Keratinocyte (primary cell): Measurements from ENCODE around the gene SPACA7. TPM values are rescaled to one million over a fixed set of nuclear protein-coding genes. Genes with fewer than 3 reads are reported as not detected.

Source experiments
- DNase-seq: peaks from one replicate; pipeline ENCODE4 v3.0.0-alpha.2; 2011; ENCODE audit warnings: low read depth, missing footprints, low spot score
- FAIRE-seq: peaks from 2 replicates; lab custom pipeline; 2011; peaks lifted over from hg19 to GRCh38; lab: Jason Lieb, UNC
- H2AFZ ChIP-seq: 2 replicates; pipeline ENCODE4 v1.6.0; 2012; ENCODE audit warnings: low read length, control low read depth, inconsistent platforms; ENCODE audit not compliant: control insufficient read depth
- H3K27ac ChIP-seq: 2 replicates; pipeline ENCODE4 v1.5.1; 2011; ENCODE audit warnings: low read length; ENCODE audit not compliant: control insufficient read depth, insufficient read depth
- H3K27me3 ChIP-seq: 3 replicates; pipeline ENCODE4 v1.6.0; 2011; ENCODE audit warnings: low read length; ENCODE audit not compliant: control insufficient read depth, insufficient read depth; ENCODE audit errors: extremely low read depth
- H3K36me3 ChIP-seq, 2 experiments: 2 replicates in 1 of 2; 3 replicates in 1 of 2; pipeline ENCODE4 v1.5.1; 2011; ENCODE audit warnings: low read length in 2 of 2, mild to moderate bottlenecking in 1 of 2; ENCODE audit not compliant: control insufficient read depth in 2 of 2, insufficient read depth in 2 of 2; ENCODE audit errors: extremely low read depth in 1 of 2
- H3K4me1 ChIP-seq: 3 replicates; pipeline ENCODE4 v1.5.1; 2011; ENCODE audit warnings: low read length; ENCODE audit not compliant: control insufficient read depth, insufficient read depth; ENCODE audit errors: extremely low read depth
- H3K4me2 ChIP-seq: 3 replicates; pipeline ENCODE4 v1.6.0; 2011; ENCODE audit warnings: low read depth, low read length; ENCODE audit not compliant: control insufficient read depth, insufficient read depth; ENCODE audit errors: extremely low read depth
- H3K4me3 ChIP-seq, 3 experiments: fragments of 200-600 bp in 1 of 3; sonication (generic) in 1 of 3; 2 replicates in 2 of 3; 3 replicates in 1 of 3; pipeline ENCODE4 v1.5.1; 2011 to 2016; ENCODE audit warnings: low read length in 3 of 3, mild to moderate bottlenecking in 3 of 3, control low read depth in 2 of 3, inconsistent platforms in 1 of 3, low read depth in 1 of 3, mixed read lengths in 1 of 3, mixed run types in 1 of 3, moderate library complexity in 1 of 3; ENCODE audit not compliant: control insufficient read depth in 2 of 3, insufficient read depth in 2 of 3; ENCODE audit errors: extremely low read depth in 1 of 3
- H3K79me2 ChIP-seq: 2 replicates; pipeline ENCODE4 v1.6.0; 2012; ENCODE audit warnings: low read length; ENCODE audit not compliant: control insufficient read depth, insufficient read depth
- H3K9ac ChIP-seq: 3 replicates; pipeline ENCODE4 v1.6.0; 2011; ENCODE audit warnings: low read length; ENCODE audit not compliant: control insufficient read depth, insufficient read depth; ENCODE audit errors: extremely low read depth
- H3K9me1 ChIP-seq: 3 replicates; pipeline ENCODE4 v1.6.0; 2011; ENCODE audit warnings: low read length; ENCODE audit not compliant: control insufficient read depth, insufficient read depth; ENCODE audit errors: extremely low read depth
- H3K9me3 ChIP-seq: 2 replicates; pipeline ENCODE4 v1.5.1; 2012; ENCODE audit warnings: low read depth, low read length; ENCODE audit not compliant: control insufficient read depth
- H4K20me1 ChIP-seq: 3 replicates; pipeline ENCODE4 v1.6.0; 2011; ENCODE audit warnings: low read length; ENCODE audit not compliant: control insufficient read depth, insufficient read depth; ENCODE audit errors: extremely low read depth
- CTCF ChIP-seq, 3 experiments: IDR thresholded peaks in 1 of 3; conservative IDR thresholded peaks in 1 of 3; optimal IDR thresholded peaks in 1 of 3; 2 replicates in 2 of 3; 3 replicates in 1 of 3; pipeline versions ENCODE3 to v1.5.1; 2011; ENCODE audit warnings: low read length in 3 of 3, mild to moderate bottlenecking in 3 of 3, moderate library complexity in 2 of 3, control low read depth in 1 of 3, inconsistent platforms in 1 of 3; ENCODE audit not compliant: insufficient read depth in 2 of 3; ENCODE audit errors: extremely low read depth in 1 of 3
- EZH2 ChIP-seq: IDR thresholded peaks from one replicate; pipeline ENCODE4 v1.6.1; 2012; ENCODE audit warnings: inconsistent platforms, mild to moderate bottlenecking, low read length, moderate library complexity
- dilution Hi-C: fragments of 300-500 bp; cut with MboI; formaldehyde crosslinking; loops from one replicate; pipeline ENCODE4 v1.7.0; 2020; ENCODE audit warnings: low sequenced_read_pairs; ENCODE audit not compliant: extremely low pct_ligation_motif_present
- polyA plus RNA-seq, 5 experiments: library from polyadenylated mRNA; depleted of rRNA in 3 of 5; stranded (reverse) in 3 of 5; stranded (forward) in 1 of 5; unstranded in 1 of 5; fragments of >200 nt; gene quantifications; 1 replicate in 1 of 5; 2 replicates in 3 of 5; 3 replicates in 1 of 5; pipeline versions ENCODE4 v1.2.1 to v1.2.3, GENCODE V29; 2011 to 2012; ENCODE audit warnings: missing spikeins in 2 of 5, low read depth in 1 of 5, low replicate concordance in 1 of 5

SPACA7 gene
- polyA plus RNA-seq, 1 donor (not counting 4 experiments of a cell fraction or from before 2014, with no cell fraction given): not detected

GRCh38 chr13:112438094-112438493 is 61.9 kb downstream of the SPACA7 start:
- dilution Hi-C loops: no loop called here
- no peak for TF ChIP-seq CTCF (optimal IDR thresholded peaks at IDR 0.05 in 1 of 3, IDR thresholded peaks at IDR 0.05 in 1 of 3, conservative IDR thresholded peaks at IDR 0.05 in 1 of 3; ENCODE audit: extremely low read depth in 1 of 3, insufficient read depth in 2 of 3, low read length in 3 of 3)
- no peak for TF ChIP-seq EZH2
- no peak overlapping the region for H3K9ac ChIP-seq
- H3K4me3 ChIP-seq: no peak overlapping the region
- H4K20me1 ChIP-seq: no peaks in the 10 kb centered on the region
- DNase-seq (no peak), FAIRE-seq (no peak)
- no peaks in the 10 kb centered on the region for H3K4me1 ChIP-seq
- H2AFZ ChIP-seq: no peak overlapping the region
- H3K36me3 ChIP-seq: no peaks in the 10 kb centered on the region
- no peaks in the 10 kb centered on the region for H3K9me1 ChIP-seq
- peaks cover 7% of the 10 kb centered on the region for H3K27me3 ChIP-seq
- no peaks in the 10 kb centered on the region for H3K79me2 ChIP-seq
- no peak overlapping the region for H3K27ac ChIP-seq
- no peaks in the 10 kb centered on the region for H3K9me3 ChIP-seq
- no peak overlapping the region for H3K4me2 ChIP-seq

GRCh38 chr13:112438515-112438914 is 62.4 kb downstream of the SPACA7 start:
- Histone ChIP-seq H3K27me3 (peaks cover 11% of the 10 kb centered on the region), H3K4me1 (no peaks in the 10 kb centered on the region), H3K4me2 (no peak overlapping the region), H3K9ac (no peak overlapping the region), H3K9me1 (no peaks in the 10 kb centered on the region), H3K4me3 (no peak overlapping the region), H3K9me3 (no peaks in the 10 kb centered on the region), H3K79me2 (no peaks in the 10 kb centered on the region), H4K20me1 (no peaks in the 10 kb centered on the region), H2AFZ (no peak overlapping the region), H3K36me3 (no peaks in the 10 kb centered on the region), H3K27ac (no peak overlapping the region)
- no peak for TF ChIP-seq EZH2
- no peak for TF ChIP-seq CTCF (optimal IDR thresholded peaks at IDR 0.05 in 1 of 3, IDR thresholded peaks at IDR 0.05 in 1 of 3, conservative IDR thresholded peaks at IDR 0.05 in 1 of 3; ENCODE audit: extremely low read depth in 1 of 3, insufficient read depth in 2 of 3, low read length in 3 of 3)
- dilution Hi-C loops: no loop called here
- DNase-seq (no peak), FAIRE-seq (no peak)
